MM.1S (cell line): Measurements from ENCODE around the gene SNTG2.

Experiments
- DNase-seq: peaks from one replicate; pipeline ENCODE4 v3.0.0-alpha.2; 2015
- H2AFZ ChIP-seq: fragments of 300-600 bp; sonication (generic); 2 replicates; pipeline ENCODE4 v1.6.0; 2016; ENCODE audit warnings: antibody characterized with exemption, low read length
- H3F3A ChIP-seq: fragments of 300-600 bp; sonication (generic); 2 replicates; pipeline ENCODE4 v1.6.1; 2016; ENCODE audit warnings: mild to moderate bottlenecking, antibody characterized with exemption, low read length, moderate library complexity, mixed read lengths; ENCODE audit not compliant: insufficient read depth
- H3K27ac ChIP-seq: fragments of 300-600 bp; sonication (generic); 2 replicates; pipeline ENCODE4 v1.5.1; 2016; ENCODE audit warnings: mild to moderate bottlenecking, low read length
- H3K27me3 ChIP-seq: fragments of 300-600 bp; sonication (generic); replicated peaks from 2 replicates; pipeline ENCODE4 v1.6.0; 2016; ENCODE audit warnings: low read length; ENCODE audit not compliant: insufficient read depth
- H3K36me3 ChIP-seq: fragments of 300-600 bp; sonication (generic); replicated peaks from 2 replicates; pipeline ENCODE4 v1.6.1; 2016; ENCODE audit warnings: mild to moderate bottlenecking, low read length, mixed read lengths; ENCODE audit not compliant: insufficient read depth
- H3K4me1 ChIP-seq: fragments of 300-600 bp; sonication (generic); 2 replicates; pipeline ENCODE4 v1.6.1; 2016; ENCODE audit warnings: low read length, mixed read lengths
- H3K4me2 ChIP-seq: fragments of 300-600 bp; sonication (generic); 2 replicates; pipeline ENCODE4 v1.6.0; 2016; ENCODE audit warnings: low read depth, low read length
- H3K4me3 ChIP-seq: fragments of 300-600 bp; sonication (generic); 2 replicates; pipeline ENCODE4 v1.5.1; 2016; ENCODE audit warnings: low read length, mixed read lengths
- H3K79me2 ChIP-seq: fragments of 300-600 bp; sonication (generic); 2 replicates; pipeline ENCODE4 v1.6.1; 2016; ENCODE audit warnings: mixed run types, low read length, mixed read lengths
- H3K9ac ChIP-seq: fragments of 300-600 bp; sonication (generic); 2 replicates; pipeline ENCODE4 v1.6.1; 2016; ENCODE audit warnings: low read length, mixed read lengths
- H3K9me2 ChIP-seq: fragments of 300-600 bp; sonication (generic); replicated peaks from 2 replicates; pipeline ENCODE4 v1.6.1; 2016; ENCODE audit warnings: mild to moderate bottlenecking, low read length, mixed read lengths; ENCODE audit not compliant: insufficient read depth
- H3K9me3 ChIP-seq: fragments of 300-600 bp; sonication (generic); replicated peaks from 2 replicates; pipeline ENCODE4 v1.6.1; 2016; ENCODE audit warnings: mild to moderate bottlenecking, low read length, mixed read lengths; ENCODE audit not compliant: insufficient read depth
- H4K20me1 ChIP-seq: fragments of 300-600 bp; sonication (generic); 2 replicates; pipeline ENCODE4 v1.6.1; 2016; ENCODE audit warnings: mild to moderate bottlenecking, low read length, moderate library complexity, mixed read lengths; ENCODE audit not compliant: insufficient read depth
- CTCF ChIP-seq: fragments of 300-600 bp; sonication (generic); IDR thresholded peaks from 2 replicates; pipeline ENCODE4 v1.5.1; 2016; ENCODE audit warnings: antibody characterized with exemption, low read length, mixed read lengths
- EZH2 ChIP-seq: fragments of 300-600 bp; sonication (generic); optimal IDR thresholded peaks from 2 replicates; pipeline ENCODE3; 2017; ENCODE audit warnings: low read depth, mild to moderate bottlenecking, antibody characterized with exemption, low read length, mixed read lengths
- EZH2phosphoT487 ChIP-seq: fragments of 300-600 bp; sonication (generic); IDR thresholded peaks from 2 replicates; pipeline ENCODE4 v1.6.1; 2018; ENCODE audit warnings: antibody characterized with exemption, low read length

SNTG2 gene

GRCh38 chr2:1405124-1405523 is 454.5 kb downstream of the SNTG2 start:
- no peaks in the 10 kb centered on the region for H3K27me3 ChIP-seq
- no peak overlapping the region for H3K4me2 ChIP-seq
- H3F3A ChIP-seq, result no peaks in the 10 kb centered on the region
- H3K9me3 ChIP-seq, result no peaks in the 10 kb centered on the region
- H4K20me1 ChIP-seq, result no peaks in the 10 kb centered on the region
- DNase-seq, result no peak
- no peaks in the 10 kb centered on the region for H3K36me3 ChIP-seq
- no peaks in the 10 kb centered on the region for H3K9me2 ChIP-seq
- H3K79me2 ChIP-seq, result no peaks in the 10 kb centered on the region
- no peaks in the 10 kb centered on the region for H3K4me1 ChIP-seq
- H3K9ac ChIP-seq, result no peak overlapping the region
- no peak overlapping the region for H3K4me3 ChIP-seq
- H2AFZ ChIP-seq, result no peak overlapping the region
- TF ChIP-seq EZH2phosphoT487, result no peak
- TF ChIP-seq CTCF, result no peak
- no peak for TF ChIP-seq EZH2
- no peak overlapping the region for H3K27ac ChIP-seq

GRCh38 chr2:1405967-1406366 is 455.3 kb downstream of the SNTG2 start:
- Histone ChIP-seq H3K79me2 (no peaks in the 10 kb centered on the region), H3K9me2 (no peaks in the 10 kb centered on the region), H3F3A (no peaks in the 10 kb centered on the region), H3K36me3 (no peaks in the 10 kb centered on the region), H3K4me1 (no peaks in the 10 kb centered on the region), H3K27me3 (no peaks in the 10 kb centered on the region), H3K9ac (no peak overlapping the region), H3K4me2 (no peak overlapping the region), H4K20me1 (no peaks in the 10 kb centered on the region), H3K9me3 (no peaks in the 10 kb centered on the region), H3K27ac (no peak overlapping the region), H3K4me3 (no peak overlapping the region), H2AFZ (no peak overlapping the region)
- TF ChIP-seq EZH2phosphoT487 (no peak), CTCF (no peak), EZH2 (no peak)
- DNase-seq, result no peak

- Histone ChIP-seq H3K27ac (no peak overlapping the region), H3K79me2 (no peaks in the 10 kb centered on the region), H3K9me3 (no peaks in the 10 kb centered on the region), H3K4me1 (no peaks in the 10 kb centered on the region), H3F3A (no peaks in the 10 kb centered on the region), H3K9ac (no peak overlapping the region), H4K20me1 (no peaks in the 10 kb centered on the region), H2AFZ (no peak overlapping the region), H3K9me2 (no peaks in the 10 kb centered on the region), H3K4me2 (no peak overlapping the region), H3K36me3 (no peaks in the 10 kb centered on the region), H3K4me3 (no peak overlapping the region), H3K27me3 (no peaks in the 10 kb centered on the region)
- no peak for TF ChIP-seq EZH2
- no peak for TF ChIP-seq CTCF
- TF ChIP-seq EZH2phosphoT487, result no peak
- no peak for DNase-seq
Measured at GRCh38 chr2:1406434-1406833, 455.8 kb downstream of the SNTG2 start.
